Aorta (tissue), 5 donors: Measurements from ENCODE around the gene GTPBP10. TPM values are rescaled to one million over a fixed set of nuclear protein-coding genes. Genes with fewer than 3 reads are reported as not detected.

Experiments
- ATAC-seq: fragments of 200-7000 bp; cut with Tn5 transposase; one replicate; pipeline ENCODE4 v1.9.1; 2022; ENCODE audit warnings: moderate library complexity; ENCODE audit not compliant: low FRiP score
- DNase-seq, 2 donors: peaks; one replicate each; pipeline ENCODE4 v3.0.0-alpha.2; 2020
- H3K27ac ChIP-seq, 2 donors: one replicate each; pipeline ENCODE4 v1.5.1; 2013; ENCODE audit warnings: low read length in 2 of 2, mild to moderate bottlenecking in 2 of 2, moderate library complexity in 2 of 2, control low read depth in 1 of 2, inconsistent platforms in 1 of 2, low read depth in 1 of 2
- H3K27me3 ChIP-seq, 2 donors: one replicate each; pipeline ENCODE4 v1.6.1; 2013; ENCODE audit warnings: control low read depth in 1 of 2, low read length in 1 of 2, mild to moderate bottlenecking in 1 of 2, moderate library complexity in 1 of 2; ENCODE audit not compliant: insufficient read depth in 2 of 2, control insufficient read depth in 1 of 2
- H3K36me3 ChIP-seq, 2 donors: one replicate each; pipeline ENCODE4 v1.6.1; 2013; ENCODE audit warnings: control low read depth in 1 of 2, low read length in 1 of 2, mild to moderate bottlenecking in 1 of 2; ENCODE audit not compliant: insufficient read depth in 2 of 2, control insufficient read depth in 1 of 2
- H3K4me1 ChIP-seq, 2 donors: one replicate each; pipeline ENCODE4 v1.6.1; 2013; ENCODE audit warnings: low read length in 2 of 2, control low read depth in 1 of 2, mild to moderate bottlenecking in 1 of 2, moderate library complexity in 1 of 2; ENCODE audit not compliant: insufficient read depth in 2 of 2, control insufficient read depth in 1 of 2
- H3K4me3 ChIP-seq, 2 donors: one replicate each; pipeline ENCODE4 v1.5.1; 2013; ENCODE audit warnings: low read length in 2 of 2, control low read depth in 1 of 2, mild to moderate bottlenecking in 1 of 2
- H3K9me3 ChIP-seq: one replicate; pipeline ENCODE4 v1.6.1; 2013; ENCODE audit warnings: mild to moderate bottlenecking, low read length; ENCODE audit not compliant: control insufficient read depth
- WGBS, 2 donors: extraction: QIAGEN DNeasy Blood & Tissue Kit; methylation state at CpG; one replicate each; pipeline ENCODE4 v1.1.7; 2013; 5-methylcytosine and 5-hydroxymethylcytosine counted together
- intact Hi-C, 2 donors: fragments of 100-400 bp; cut with DNase I; formaldehyde crosslinking; loops; one replicate each; pipeline versions ENCODE4 v1.14.2 to v1.15.0; 2022
- polyA plus RNA-seq, 2 donors: library from polyadenylated mRNA; stranded (reverse); fragments of 200-250 nt; gene quantifications; one replicate each; pipeline ENCODE4 v1.2.3, GENCODE V29; 2013
- total RNA-seq, 2 donors: library from RNA; stranded (reverse); fragmentation: NEBNext Ultra II Directional; extraction: Animal tissue kit (Norgen Biotek cat#: 25700); gene quantifications; one replicate each; pipeline ENCODE4 v1.2.1, GENCODE V29; 2021
- donor health status: healthy with polysubstance abuse.
- donor health status: Bipolar disorder and iron deficiency.
- donor health status: DM: no; HTN: no; CAD: no.
- donor health status: DM: no; HTN: no; CAD: no.
- donor health status: DM: yes; HTN: yes; CAD: no.

GTPBP10 gene
- total and polyA plus RNA-seq, 4 donors = 5.3 to 24.6 (median 15.7) TPM

GRCh38 chr7:90430614-90431460 is 84.3 kb downstream of the GTPBP10 start:
- H3K9me3 ChIP-seq = peaks cover 2% of the 10 kb centered on the region
- DNase-seq (no peak), ATAC-seq (no peak)
- 91 to 93% methylated on average over 6 of the region's 6 CpGs for WGBS, 2 donors
- no peaks in the 10 kb centered on the region for H3K4me1 ChIP-seq
- no peaks in the 10 kb centered on the region for H3K27me3 ChIP-seq
- H3K27ac ChIP-seq = no peak overlapping the region
- no peaks in the 10 kb centered on the region for H3K36me3 ChIP-seq
- H3K4me3 ChIP-seq = no peak overlapping the region
- intact Hi-C loops = no loop called here

- Histone ChIP-seq H3K4me1 (no peaks in the 10 kb centered on the region), H3K4me3 (no peak overlapping the region), H3K9me3 (peaks cover 2% of the 10 kb centered on the region), H3K36me3 (no peaks in the 10 kb centered on the region), H3K27me3 (no peaks in the 10 kb centered on the region), H3K27ac (no peak overlapping the region)
- 75 to 79% methylated on average over 10 of the region's 10 CpGs for WGBS, 2 donors
- DNase-seq = no peak
- peak; percentile 15 for ATAC-seq
- intact Hi-C loops = no loop called here
Measured at GRCh38 chr7:90432752-90433151, 86.2 kb downstream of the GTPBP10 start.

GRCh38 chr7:90433221-90433620 is 86.7 kb downstream of the GTPBP10 start:
- intact Hi-C loops = no loop called here
- H3K27ac ChIP-seq = no peak overlapping the region

More at GRCh38 chr7:90433221-90433620, 86.7 kb downstream of the GTPBP10 start:
- Histone ChIP-seq H3K9me3 (peaks cover 2% of the 10 kb centered on the region), H3K4me3 (no peak overlapping the region), H3K27me3 (no peaks in the 10 kb centered on the region), H3K36me3 (no peaks in the 10 kb centered on the region), H3K4me1 (no peaks in the 10 kb centered on the region)
- ATAC-seq (no peak), DNase-seq (no peak)
- 80 to 98% methylated on average over 3 of the region's 3 CpGs for WGBS, 2 donors

Other genes starting within 250 kb of the GTPBP10 start
- gene STEAP1, start 192.2 kb upstream of the GTPBP10 start, total RNA-seq = 10 to 100 TPM; 31.7 to 41.1 TPM
- gene STEAP1, start 192.2 kb upstream of the GTPBP10 start, polyA plus RNA-seq = 10 to 100 TPM in 1 of 2 donors, 1 to 10 TPM in 1; 7.8 to 33.5 TPM
- 10 to 100 TPM; 36.2 to 73.2 TPM for gene STEAP2, start 135.0 kb upstream of the GTPBP10 start, total RNA-seq
- 10 to 100 TPM in 1 of 2 donors, 1 to 10 TPM in 1; 3.1 to 18.2 TPM for gene STEAP2, start 135.0 kb upstream of the GTPBP10 start, polyA plus RNA-seq
- 10 to 100 TPM; 11.4 to 15.8 TPM for gene CFAP69, start 101.5 kb upstream of the GTPBP10 start, total RNA-seq
- 10 to 100 TPM in 1 of 2 donors, 1 to 10 TPM in 1; 1.8 to 18.7 TPM for gene CFAP69, start 101.5 kb upstream of the GTPBP10 start, polyA plus RNA-seq
- gene FAM237B, start 25.4 kb upstream of the GTPBP10 start, total RNA-seq = not detected
- not detected for gene FAM237B, start 25.4 kb upstream of the GTPBP10 start, polyA plus RNA-seq
- 10 to 100 TPM; 29.0 to 35.1 TPM for gene CLDN12, start 56.7 kb downstream of the GTPBP10 start, total RNA-seq
- gene CLDN12, start 56.7 kb downstream of the GTPBP10 start, polyA plus RNA-seq = 10 to 100 TPM in 1 of 2 donors, 1 to 10 TPM in 1; 8.4 to 20.4 TPM
- not detected for gene PTTG1IP2, start 122.9 kb downstream of the GTPBP10 start, total RNA-seq
- not detected for gene PTTG1IP2, start 122.9 kb downstream of the GTPBP10 start, polyA plus RNA-seq
- 10 to 100 TPM; 53.6 to 72.4 TPM for gene CDK14, start 249.6 kb downstream of the GTPBP10 start, total RNA-seq
- gene CDK14, start 249.6 kb downstream of the GTPBP10 start, polyA plus RNA-seq = 1 to 10 TPM; 4.6 to 5.5 TPM